Activated CD4-positive, alpha-beta T cell treated with anti-CD3 and anti-CD28 coated beads for 36 hours (primary cell): ENCODE measurements around the gene SYT13. TPM values are rescaled to one million over a fixed set of nuclear protein-coding genes. Genes with fewer than 3 reads are reported as not detected.

Experiments used
- ATAC-seq: fragments of 200-7000 bp; cut with Tn5 transposase; one replicate; pipeline ENCODE4 v1.10.0; 2021; ENCODE audit warnings: mild to moderate bottlenecking, moderate library complexity
- CTCF ChIA-PET: fragments of 350-600 bp; sonication (Branson Sonifier 250); formaldehyde crosslinking; loops from one replicate; lab custom pipeline; 2021; ENCODE audit warnings: antibody characterized with exemption; lab: Charles Lee
- POLR2A ChIA-PET: fragments of 350-600 bp; sonication (Branson Sonifier 250); formaldehyde crosslinking; loops from one replicate; lab custom pipeline; 2021; ENCODE audit warnings: antibody characterized with exemption, inconsistent platforms; lab: Charles Lee
- DNase-seq: peaks from one replicate; pipeline ENCODE4 v3.0.0-alpha.2; 2020
- H3K27ac Mint-ChIP-seq: one replicate; pipeline ENCODE4 v1.8.0; 2021; ENCODE audit warnings: mixed read lengths
- H3K27me3 Mint-ChIP-seq: one replicate; pipeline ENCODE4 v1.8.0; 2021; ENCODE audit warnings: mixed read lengths
- H3K36me3 Mint-ChIP-seq: one replicate; pipeline ENCODE4 v1.8.0; 2021; ENCODE audit warnings: low read depth, mixed read lengths
- H3K4me1 Mint-ChIP-seq: one replicate; pipeline ENCODE4 v1.8.0; 2021; ENCODE audit warnings: mixed read lengths
- H3K4me3 Mint-ChIP-seq: one replicate; pipeline ENCODE4 v1.8.0; 2021; ENCODE audit warnings: mild to moderate bottlenecking, moderate library complexity, mixed read lengths
- H3K9me3 Mint-ChIP-seq: one replicate; pipeline ENCODE4 v1.8.0; 2021; ENCODE audit warnings: low read depth, mixed read lengths
- intact Hi-C, 2 experiments: fragments of 100-400 bp; cut with DNase I in 1 of 2; cut with micrococcal nuclease in 1 of 2; formaldehyde crosslinking; loops; one replicate each; pipeline versions ENCODE4 v1.14.2 to v1.15.1; 2022 to 2024; cut with DNase I, micrococcal nuclease
- total RNA-seq, 2 experiments: library from RNA; stranded (reverse); gene quantifications; one replicate each; pipeline ENCODE4 v1.2.3, GENCODE V29; 2021

SYT13 gene
- total RNA-seq, 2 experiments from 2014 or later = not detected

- H3K4me3 Mint-ChIP-seq = no peak overlapping the region
- no peak overlapping the region for H3K27ac Mint-ChIP-seq
- DNase-seq (no peak), ATAC-seq (no peak)
- POLR2A ChIA-PET = no interaction called here
- no peaks in the 10 kb centered on the region for H3K4me1 Mint-ChIP-seq
- intact Hi-C loops = no loop called here
- H3K36me3 Mint-ChIP-seq = no peaks in the 10 kb centered on the region
- CTCF ChIA-PET = interaction anchor here (0.7 to 1.2 kb wide), 4 partner anchors 10 to 18 kb away, joined by 3 to 4 read pairs (median 3); no protein-coding TSS in a partner anchor
- H3K27me3 Mint-ChIP-seq = peaks cover 9% of the 10 kb centered on the region
- H3K9me3 Mint-ChIP-seq = no peaks in the 10 kb centered on the region
Measured at GRCh38 chr11:45245218-45246045, 40.7 kb downstream of the SYT13 start.

GRCh38 chr11:45243967-45244366, 42.2 kb downstream of the SYT13 start:
- Mint-ChIP-seq H3K27ac (no peak overlapping the region), H3K27me3 (peaks cover 1% of the 10 kb centered on the region), H3K4me1 (no peaks in the 10 kb centered on the region), H3K36me3 (no peaks in the 10 kb centered on the region), H3K9me3 (no peaks in the 10 kb centered on the region), H3K4me3 (no peak overlapping the region)
- intact Hi-C loops = no loop called here
- POLR2A ChIA-PET = no interaction called here
- CTCF ChIA-PET = interaction anchor here (0.7 to 1.7 kb wide), 4 partner anchors 9 to 313 kb away, joined by 3 to 5 read pairs (median 4); no protein-coding TSS in a partner anchor
- DNase-seq = no peak
- ATAC-seq = no peak

- ATAC-seq = no peak
- no peak overlapping the region for H3K27ac Mint-ChIP-seq
- DNase-seq = no peak
- peaks cover 2% of the 10 kb centered on the region for H3K9me3 Mint-ChIP-seq
- H3K4me3 Mint-ChIP-seq = no peak overlapping the region
- peaks cover 15% of the 10 kb centered on the region for H3K27me3 Mint-ChIP-seq
- CTCF ChIA-PET = interaction anchor here (0.6 kb wide), 1 partner anchor 744 kb away, joined by 4 read pairs; no protein-coding TSS in a partner anchor
- intact Hi-C loops = no loop called here
- H3K4me1 Mint-ChIP-seq = no peaks in the 10 kb centered on the region
- POLR2A ChIA-PET = no interaction called here
- H3K36me3 Mint-ChIP-seq = no peaks in the 10 kb centered on the region
Measured at GRCh38 chr11:45239733-45240132, 46.4 kb downstream of the SYT13 start.

- Mint-ChIP-seq H3K4me1 (no peaks in the 10 kb centered on the region), H3K27me3 (peaks cover 15% of the 10 kb centered on the region), H3K36me3 (no peaks in the 10 kb centered on the region), H3K4me3 (no peak overlapping the region), H3K27ac (no peak overlapping the region), H3K9me3 (peaks cover 2% of the 10 kb centered on the region)
- no peak for ATAC-seq
- ChIA-PET CTCF (interaction anchor here (0.5 to 0.7 kb wide), 2 partner anchors 195 to 290 kb away, joined by 3 read pairs; no protein-coding TSS in a partner anchor), POLR2A (no interaction called here)
- intact Hi-C loops = no loop called here
- DNase-seq = no peak
Measured at GRCh38 chr11:45238724-45239123, 47.4 kb downstream of the SYT13 start.

GRCh38 chr11:45237711-45238315, 48.3 kb downstream of the SYT13 start:
- H3K9me3 Mint-ChIP-seq = peaks cover 2% of the 10 kb centered on the region
- POLR2A ChIA-PET = no interaction called here
- intact Hi-C loops = no loop called here
- H3K36me3 Mint-ChIP-seq = no peaks in the 10 kb centered on the region
- DNase-seq (no peak), ATAC-seq (no peak)
- CTCF ChIA-PET = interaction anchor here (0.5 to 1.1 kb wide), 5 partner anchors 9 to 728 kb away, joined by 3 to 4 read pairs (median 3); no protein-coding TSS in a partner anchor
- H3K27me3 Mint-ChIP-seq = peaks cover 15% of the 10 kb centered on the region
- no peaks in the 10 kb centered on the region for H3K4me1 Mint-ChIP-seq
- H3K4me3 Mint-ChIP-seq = no peak overlapping the region
- H3K27ac Mint-ChIP-seq = no peak overlapping the region

- no peaks in the 10 kb centered on the region for H3K4me1 Mint-ChIP-seq
- H3K9me3 Mint-ChIP-seq = peaks cover 2% of the 10 kb centered on the region
- no peak for ATAC-seq
- H3K4me3 Mint-ChIP-seq = no peak overlapping the region
- no peaks in the 10 kb centered on the region for H3K36me3 Mint-ChIP-seq
- DNase-seq = no peak
- ChIA-PET CTCF (interaction anchor here (0.6 to 2.1 kb wide), 8 partner anchors 9 to 300 kb away, joined by 3 to 6 read pairs (median 3); no protein-coding TSS in a partner anchor), POLR2A (no interaction called here)
- intact Hi-C loops = loop anchor here in 1 of 2 experiments (5.0 kb wide), 1 partner anchor 48 kb away; no protein-coding TSS in a partner anchor
- H3K27ac Mint-ChIP-seq = no peak overlapping the region
- peaks cover 15% of the 10 kb centered on the region for H3K27me3 Mint-ChIP-seq
Measured at GRCh38 chr11:45234306-45235006, 51.7 kb downstream of the SYT13 start.

- ChIA-PET POLR2A (no interaction called here), CTCF (interaction anchor here (0.5 to 2.1 kb wide), 8 partner anchors 10 to 179 kb away, joined by 3 to 6 read pairs (median 3); no protein-coding TSS in a partner anchor)
- Mint-ChIP-seq H3K27me3 (peaks cover 15% of the 10 kb centered on the region), H3K9me3 (peaks cover 2% of the 10 kb centered on the region), H3K4me3 (no peak overlapping the region), H3K27ac (no peak overlapping the region), H3K36me3 (no peaks in the 10 kb centered on the region), H3K4me1 (no peaks in the 10 kb centered on the region)
- intact Hi-C loops = loop anchor here in 1 of 2 experiments (1.0 to 5.0 kb wide), 2 partner anchors 49 to 123 kb away; no protein-coding TSS in a partner anchor
- ATAC-seq (no peak), DNase-seq (no peak)
Measured at GRCh38 chr11:45233804-45234170, 52.4 kb downstream of the SYT13 start.

GRCh38 chr11:45233121-45233803, 52.9 kb downstream of the SYT13 start:
- no peak overlapping the region for H3K27ac Mint-ChIP-seq
- H3K36me3 Mint-ChIP-seq = no peaks in the 10 kb centered on the region
- intact Hi-C loops = loop anchor here in 1 of 2 experiments (1.0 to 5.0 kb wide), 2 partner anchors 49 to 123 kb away; no protein-coding TSS in a partner anchor
- CTCF ChIA-PET = interaction anchor here (0.5 to 2.1 kb wide), 9 partner anchors 11 to 179 kb away, joined by 3 to 6 read pairs (median 3); no protein-coding TSS in a partner anchor
- H3K4me1 Mint-ChIP-seq = no peaks in the 10 kb centered on the region
- POLR2A ChIA-PET = no interaction called here
- H3K4me3 Mint-ChIP-seq = no peak overlapping the region
- ATAC-seq (peak; percentile 70), DNase-seq (peak; percentile 82)
- H3K9me3 Mint-ChIP-seq = peaks cover 1% of the 10 kb centered on the region
- H3K27me3 Mint-ChIP-seq = peaks cover 14% of the 10 kb centered on the region

- no peaks in the 10 kb centered on the region for H3K4me1 Mint-ChIP-seq
- ChIA-PET POLR2A (no interaction called here), CTCF (interaction anchor here (0.8 to 1.0 kb wide), 3 partner anchors 14 to 60 kb away, joined by 3 to 4 read pairs (median 4); no protein-coding TSS in a partner anchor)
- H3K9me3 Mint-ChIP-seq = no peaks in the 10 kb centered on the region
- ATAC-seq (no peak), DNase-seq (no peak)
- H3K36me3 Mint-ChIP-seq = no peaks in the 10 kb centered on the region
- H3K27ac Mint-ChIP-seq = no peak overlapping the region
- intact Hi-C loops = loop anchor here in 1 of 2 experiments (1.0 to 5.0 kb wide), 2 partner anchors 50 to 122 kb away; no protein-coding TSS in a partner anchor
- peaks cover 9% of the 10 kb centered on the region for H3K27me3 Mint-ChIP-seq
- no peak overlapping the region for H3K4me3 Mint-ChIP-seq
Measured at GRCh38 chr11:45232341-45233080, 53.6 kb downstream of the SYT13 start.
